ENCODE data around the gene CNTNAP2. TPM values are rescaled to one million over a fixed set of nuclear protein-coding genes. Genes with fewer than 3 reads are reported as not detected.

Gene CNTNAP2
- total and polyA plus RNA-seq, 2 of the 13 experiments (the other 11 are each of a cell fraction or from before 2014, with no cell fraction given): 0.40 to 0.42 TPM

GRCh38 chr7:148299350-148300276 lies 2183.0 kb downstream of the CNTNAP2 start (continued):
- TF ChIP-seq, protein P1, sequence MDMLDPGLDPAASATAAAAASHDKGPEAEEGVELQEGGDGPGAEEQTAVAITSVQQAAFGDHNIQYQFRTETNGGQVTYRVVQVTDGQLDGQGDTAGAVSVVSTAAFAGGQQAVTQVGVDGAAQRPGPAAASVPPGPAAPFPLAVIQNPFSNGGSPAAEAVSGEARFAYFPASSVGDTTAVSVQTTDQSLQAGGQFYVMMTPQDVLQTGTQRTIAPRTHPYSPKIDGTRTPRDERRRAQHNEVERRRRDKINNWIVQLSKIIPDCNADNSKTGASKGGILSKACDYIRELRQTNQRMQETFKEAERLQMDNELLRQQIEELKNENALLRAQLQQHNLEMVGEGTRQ (IDR thresholded peaks at IDR 0.05; ENCODE audit: low read depth, low read length): no peak
- TF ChIP-seq, protein P1 (CRISPR knock-in tag; IDR thresholded peaks at IDR 0.05; ENCODE audit: borderline replicate concordance): peak; percentile 49; the same call in 1 of the 2 replicates
- TF ChIP-seq HOXA3 (CRISPR knock-in tag; IDR thresholded peaks at IDR 0.05) (peak; percentile 30; the same call in 1 of the 2 replicates), ZNF484 (CRISPR knock-in tag; IDR thresholded peaks at IDR 0.05; ENCODE audit: borderline replicate concordance, low read depth) (no peak), ZNF678 (CRISPR knock-in tag; IDR thresholded peaks at IDR 0.05) (no peak), MXD4 (CRISPR knock-in tag; IDR thresholded peaks at IDR 0.05) (no peak), ZNF251 (CRISPR knock-in tag; IDR thresholded peaks at IDR 0.05) (no peak), ZNF430 (CRISPR knock-in tag; IDR thresholded peaks at IDR 0.05) (no peak), RAD51 (IDR thresholded peaks at IDR 0.05; ENCODE audit: borderline replicate concordance) (no peak), AGO1 (IDR thresholded peaks at IDR 0.05; ENCODE audit: low read depth, low read length, poor library complexity, severe bottlenecking) (no peak), PAXIP1 (CRISPR knock-in tag; conservative IDR thresholded peaks at IDR 0.05) (peak; percentile 67), ZNF614 (CRISPR knock-in tag; IDR thresholded peaks at IDR 0.05; ENCODE audit: borderline replicate concordance) (no peak), ZNF180 (CRISPR knock-in tag; IDR thresholded peaks at IDR 0.05; ENCODE audit: borderline replicate concordance, low read depth) (no peak), GATAD2A (CRISPR knock-in tag; IDR thresholded peaks at IDR 0.05) (0 out of 2 replicates have a peak, but pooled peaks have one; percentile 46), GABPB1 (CRISPR knock-in tag; IDR thresholded peaks at IDR 0.05) (peak; percentile 24; the same call in 1 of the 2 replicates)
- TF ChIP-seq, protein P2, sequence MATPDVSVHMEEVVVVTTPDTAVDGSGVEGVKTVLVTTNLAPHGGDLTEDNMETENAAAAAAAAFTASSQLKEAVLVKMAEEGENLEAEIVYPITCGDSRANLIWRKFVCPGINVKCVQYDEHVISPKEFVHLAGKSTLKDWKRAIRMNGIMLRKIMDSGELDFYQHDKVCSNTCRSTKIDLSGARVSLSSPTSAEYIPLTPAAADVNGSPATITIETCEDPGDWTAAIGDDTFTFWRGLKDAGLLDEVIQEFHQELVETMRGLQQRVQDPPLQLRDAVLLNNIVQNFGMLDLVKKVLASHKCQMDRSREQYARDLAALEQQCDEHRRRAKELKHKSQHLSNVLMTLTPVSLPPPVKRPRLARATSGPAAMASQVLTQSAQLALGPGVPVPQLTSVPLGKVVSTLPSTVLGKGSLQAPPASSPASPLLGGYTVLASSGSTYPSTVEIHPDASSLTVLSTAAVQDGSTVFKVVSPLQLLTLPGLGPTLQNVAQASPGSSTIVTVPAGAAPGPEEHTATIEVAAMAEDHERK (CRISPR knock-in tag; IDR thresholded peaks at IDR 0.05; ENCODE audit: low read depth): no peak
- TF ChIP-seq, protein P3, sequence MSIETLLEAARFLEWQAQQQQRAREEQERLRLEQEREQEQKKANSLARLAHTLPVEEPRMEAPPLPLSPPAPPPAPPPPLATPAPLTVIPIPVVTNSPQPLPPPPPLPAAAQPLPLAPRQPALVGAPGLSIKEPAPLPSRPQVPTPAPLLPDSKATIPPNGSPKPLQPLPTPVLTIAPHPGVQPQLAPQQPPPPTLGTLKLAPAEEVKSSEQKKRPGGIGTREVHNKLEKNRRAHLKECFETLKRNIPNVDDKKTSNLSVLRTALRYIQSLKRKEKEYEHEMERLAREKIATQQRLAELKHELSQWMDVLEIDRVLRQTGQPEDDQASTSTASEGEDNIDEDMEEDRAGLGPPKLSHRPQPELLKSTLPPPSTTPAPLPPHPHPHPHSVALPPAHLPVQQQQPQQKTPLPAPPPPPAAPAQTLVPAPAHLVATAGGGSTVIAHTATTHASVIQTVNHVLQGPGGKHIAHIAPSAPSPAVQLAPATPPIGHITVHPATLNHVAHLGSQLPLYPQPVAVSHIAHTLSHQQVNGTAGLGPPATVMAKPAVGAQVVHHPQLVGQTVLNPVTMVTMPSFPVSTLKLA (IDR thresholded peaks at IDR 0.05): 0 out of 2 replicates have a peak, but pooled peaks have one; percentile 18
